AG09319 (cell line): ENCODE data around the gene LRIT1.

Source experiments
- DNase-seq: peaks from one replicate; pipeline ENCODE4 v3.0.0-alpha.2; 2010; ENCODE audit warnings: low read depth; ENCODE audit errors: extremely low read depth
- TF ChIP-seq, protein P1 (sequence below): IDR thresholded peaks from 2 replicates; pipeline ENCODE4 v1.5.1; 2011; ENCODE audit warnings: low read depth, mild to moderate bottlenecking, inconsistent platforms, low read length, moderate library complexity

LRIT1 gene

GRCh38 chr10:84202349-84202748 lies 39.0 kb downstream of the LRIT1 start:
- TF ChIP-seq, protein P1, sequence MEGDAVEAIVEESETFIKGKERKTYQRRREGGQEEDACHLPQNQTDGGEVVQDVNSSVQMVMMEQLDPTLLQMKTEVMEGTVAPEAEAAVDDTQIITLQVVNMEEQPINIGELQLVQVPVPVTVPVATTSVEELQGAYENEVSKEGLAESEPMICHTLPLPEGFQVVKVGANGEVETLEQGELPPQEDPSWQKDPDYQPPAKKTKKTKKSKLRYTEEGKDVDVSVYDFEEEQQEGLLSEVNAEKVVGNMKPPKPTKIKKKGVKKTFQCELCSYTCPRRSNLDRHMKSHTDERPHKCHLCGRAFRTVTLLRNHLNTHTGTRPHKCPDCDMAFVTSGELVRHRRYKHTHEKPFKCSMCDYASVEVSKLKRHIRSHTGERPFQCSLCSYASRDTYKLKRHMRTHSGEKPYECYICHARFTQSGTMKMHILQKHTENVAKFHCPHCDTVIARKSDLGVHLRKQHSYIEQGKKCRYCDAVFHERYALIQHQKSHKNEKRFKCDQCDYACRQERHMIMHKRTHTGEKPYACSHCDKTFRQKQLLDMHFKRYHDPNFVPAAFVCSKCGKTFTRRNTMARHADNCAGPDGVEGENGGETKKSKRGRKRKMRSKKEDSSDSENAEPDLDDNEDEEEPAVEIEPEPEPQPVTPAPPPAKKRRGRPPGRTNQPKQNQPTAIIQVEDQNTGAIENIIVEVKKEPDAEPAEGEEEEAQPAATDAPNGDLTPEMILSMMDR: no peak
- no peak for DNase-seq

GRCh38 chr10:84201682-84202081 lies 39.7 kb downstream of the LRIT1 start:
- TF ChIP-seq, protein P1: no peak
- DNase-seq: no peak

GRCh38 chr10:84201244-84201606 lies 40.1 kb downstream of the LRIT1 start:
- TF ChIP-seq, protein P1: no peak
- no peak for DNase-seq

DNA sequence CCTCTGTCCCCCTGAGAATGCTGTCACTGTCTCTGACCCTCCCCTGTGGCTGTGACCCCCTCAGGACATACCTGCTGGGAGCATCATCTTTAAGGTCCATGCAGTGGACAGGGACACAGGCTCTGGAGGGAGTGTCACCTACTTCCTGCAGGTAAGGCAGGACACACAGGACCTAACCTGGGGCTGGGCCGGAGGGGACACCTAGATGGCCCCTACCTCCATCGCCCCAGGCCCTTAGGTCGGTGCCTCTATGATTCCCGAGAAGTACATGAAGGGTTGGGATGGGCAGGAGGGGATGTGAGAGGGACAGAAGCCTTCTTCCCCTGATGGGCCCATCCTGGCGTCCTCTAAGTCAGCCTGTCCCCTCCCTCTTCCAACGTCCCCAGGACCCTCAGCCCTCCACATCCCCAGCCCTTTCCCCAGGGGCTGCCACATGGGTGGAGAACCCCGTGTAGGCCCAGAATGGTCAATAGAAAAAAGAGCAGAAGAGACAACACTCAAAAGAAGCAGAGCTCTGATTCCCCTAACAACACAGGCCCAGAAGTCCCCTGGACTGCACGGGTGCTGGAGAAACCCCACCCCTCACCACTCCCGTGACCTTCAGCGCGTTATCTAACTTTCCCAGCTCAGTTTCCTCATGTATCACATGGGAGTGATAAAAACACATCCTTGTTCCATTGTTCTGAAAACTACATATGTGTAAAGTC lies 40.7 kb downstream of the LRIT1 start:
- TF ChIP-seq, protein P1: no peak
- DNase-seq: no peak

DNA sequence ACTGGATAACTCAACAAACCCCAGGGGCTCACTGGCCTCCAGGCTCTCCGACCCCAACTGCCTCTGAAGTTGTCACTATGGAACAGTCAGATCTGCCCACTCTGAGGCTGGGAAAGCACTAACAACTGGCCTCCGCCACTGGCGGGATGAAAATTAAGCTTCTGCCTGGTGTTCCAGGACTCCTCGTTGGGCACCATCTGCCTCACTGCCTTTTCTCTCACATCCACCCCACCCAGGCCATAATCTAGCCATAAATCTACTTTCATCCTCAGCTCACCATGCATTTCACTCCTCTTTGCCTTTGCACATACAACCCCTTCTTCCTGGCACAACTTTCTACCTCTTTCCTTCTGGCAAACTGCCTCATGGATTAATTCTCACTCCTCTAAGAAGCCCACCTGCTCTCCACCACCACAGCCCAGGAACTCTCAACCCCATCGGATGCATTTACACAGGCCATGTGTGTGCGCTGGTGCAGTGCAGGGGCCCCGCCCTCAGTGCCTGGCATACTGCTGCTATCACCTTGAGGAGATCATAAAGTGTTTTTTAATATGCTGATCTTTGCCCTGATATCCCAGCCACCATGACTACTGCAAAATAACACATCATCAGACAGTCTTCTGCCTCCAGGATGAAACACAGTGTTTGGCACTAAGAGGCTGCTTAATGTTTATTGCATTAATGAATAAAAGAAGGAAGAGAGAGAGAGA lies 43.0 kb downstream of the LRIT1 start:
- no peak for DNase-seq
- TF ChIP-seq, protein P1: no peak

- no peak for DNase-seq
- TF ChIP-seq, protein P1: no peak
Measured at GRCh38 chr10:84197643-84198042, 43.7 kb downstream of the LRIT1 start.

- DNase-seq: no peak
- TF ChIP-seq, protein P1: no peak
Measured at GRCh38 chr10:84196941-84197340, 44.4 kb downstream of the LRIT1 start.
